GM04504 (cell line): ENCODE data around the gene ARID3A.
A peak's percentile ranks its signal among the peaks of the same experiment; 100 is the strongest.
"Not testable (repeated sequence)": the region's sequence is repeated elsewhere in the genome, so short reads cannot be mapped to it uniquely, and the experiment has no call there.

ENCODE experiments used
- DNase-seq: peaks from one replicate; pipeline ENCODE4 v3.0.0-alpha.2; 2012; ENCODE audit warnings: low read depth

Gene ARID3A, protein sequence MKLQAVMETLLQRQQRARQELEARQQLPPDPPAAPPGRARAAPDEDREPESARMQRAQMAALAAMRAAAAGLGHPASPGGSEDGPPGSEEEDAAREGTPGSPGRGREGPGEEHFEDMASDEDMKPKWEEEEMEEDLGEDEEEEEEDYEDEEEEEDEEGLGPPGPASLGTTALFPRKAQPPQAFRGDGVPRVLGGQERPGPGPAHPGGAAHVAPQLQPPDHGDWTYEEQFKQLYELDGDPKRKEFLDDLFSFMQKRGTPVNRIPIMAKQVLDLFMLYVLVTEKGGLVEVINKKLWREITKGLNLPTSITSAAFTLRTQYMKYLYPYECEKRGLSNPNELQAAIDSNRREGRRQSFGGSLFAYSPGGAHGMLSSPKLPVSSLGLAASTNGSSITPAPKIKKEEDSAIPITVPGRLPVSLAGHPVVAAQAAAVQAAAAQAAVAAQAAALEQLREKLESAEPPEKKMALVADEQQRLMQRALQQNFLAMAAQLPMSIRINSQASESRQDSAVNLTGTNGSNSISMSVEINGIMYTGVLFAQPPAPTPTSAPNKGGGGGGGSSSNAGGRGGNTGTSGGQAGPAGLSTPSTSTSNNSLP

GRCh38 chr19:925526-926322, at the start of gene ARID3A:
ARID3A (plus strand) TSS chr19:926035; CDS start chr19:929529, 3,494 bp downstream.
- DNase-seq, result peak; percentile 63

GRCh38 chr19:876089-876488, 49.7 kb upstream of the ARID3A start:
- no peak for DNase-seq

GRCh38 chr19:876780-877314, 49.0 kb upstream of the ARID3A start:
- DNase-seq, result no peak

DNA sequence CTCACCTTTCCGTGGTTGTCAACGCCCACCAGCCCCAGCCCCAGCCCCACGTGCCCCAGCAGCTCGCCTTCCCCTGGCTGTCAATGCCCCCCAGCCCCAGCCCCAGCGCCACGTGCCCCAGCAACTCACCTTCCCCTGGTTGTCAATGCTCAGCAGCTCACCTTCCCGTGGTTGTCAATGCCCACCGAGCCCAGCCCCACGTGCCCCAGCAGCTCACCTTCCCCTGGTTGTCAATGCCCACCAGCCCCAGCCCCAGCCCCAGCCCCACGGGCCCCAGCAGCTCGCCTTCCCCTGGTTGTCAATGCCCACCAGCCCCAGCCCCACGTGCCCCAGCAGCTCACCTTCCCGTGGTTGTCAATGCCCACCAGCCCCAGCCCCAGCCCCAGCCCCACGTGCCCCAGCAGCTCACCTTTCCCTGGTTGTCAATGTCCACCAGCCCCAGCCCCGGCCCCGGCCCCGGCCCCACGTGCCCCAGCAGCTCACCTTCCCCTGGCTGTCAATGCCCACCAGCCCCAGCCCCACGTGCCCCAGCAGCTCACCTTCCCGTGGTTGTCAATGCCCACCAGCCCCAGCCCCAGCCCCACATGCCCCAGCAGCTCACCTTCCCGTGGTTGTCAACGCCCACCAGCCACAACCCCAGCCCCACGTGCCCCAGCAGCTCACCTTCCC, 47.7 kb upstream of the ARID3A start:
- not testable (repeated sequence) for DNase-seq

- DNase-seq, result not testable (repeated sequence)
Observed at GRCh38 chr19:878751-879561, 46.9 kb upstream of the ARID3A start.

DNA sequence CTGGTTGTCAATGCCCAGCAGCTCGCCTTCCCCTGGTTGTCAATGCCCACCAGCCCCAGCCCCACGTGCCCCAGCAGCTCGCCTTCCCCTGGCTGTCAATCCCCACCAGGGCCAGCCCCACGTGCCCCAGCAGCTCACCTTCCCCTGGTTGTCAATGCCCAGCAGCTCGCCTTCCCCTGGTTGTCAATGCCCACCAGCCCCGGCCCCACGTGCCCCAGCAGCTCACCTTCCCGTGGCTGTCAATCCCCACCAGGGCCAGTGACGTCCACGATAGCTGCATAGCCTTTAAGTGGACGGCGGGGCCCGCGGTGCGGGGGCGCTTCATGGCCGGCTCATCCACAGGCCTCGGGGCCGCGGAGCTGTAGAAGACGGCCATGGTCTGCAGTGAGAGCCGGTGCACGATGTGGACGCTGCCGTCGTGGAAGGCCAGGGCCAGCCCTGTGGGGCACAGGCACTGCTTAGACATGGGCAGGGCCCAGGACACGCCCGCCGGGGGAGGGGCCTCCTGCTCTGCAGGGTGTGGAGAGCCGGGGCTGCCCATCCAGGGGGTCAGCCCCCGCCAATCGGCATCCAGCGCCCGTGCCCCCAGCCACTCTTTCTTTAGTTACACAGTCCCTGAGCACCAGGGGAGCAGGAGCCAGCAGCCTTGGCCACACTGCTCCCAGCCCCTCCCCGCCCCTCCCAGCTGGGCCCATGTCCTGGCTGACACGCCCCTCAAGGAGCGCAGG, 46.0 kb upstream of the ARID3A start:
- DNase-seq, result no peak

DNA sequence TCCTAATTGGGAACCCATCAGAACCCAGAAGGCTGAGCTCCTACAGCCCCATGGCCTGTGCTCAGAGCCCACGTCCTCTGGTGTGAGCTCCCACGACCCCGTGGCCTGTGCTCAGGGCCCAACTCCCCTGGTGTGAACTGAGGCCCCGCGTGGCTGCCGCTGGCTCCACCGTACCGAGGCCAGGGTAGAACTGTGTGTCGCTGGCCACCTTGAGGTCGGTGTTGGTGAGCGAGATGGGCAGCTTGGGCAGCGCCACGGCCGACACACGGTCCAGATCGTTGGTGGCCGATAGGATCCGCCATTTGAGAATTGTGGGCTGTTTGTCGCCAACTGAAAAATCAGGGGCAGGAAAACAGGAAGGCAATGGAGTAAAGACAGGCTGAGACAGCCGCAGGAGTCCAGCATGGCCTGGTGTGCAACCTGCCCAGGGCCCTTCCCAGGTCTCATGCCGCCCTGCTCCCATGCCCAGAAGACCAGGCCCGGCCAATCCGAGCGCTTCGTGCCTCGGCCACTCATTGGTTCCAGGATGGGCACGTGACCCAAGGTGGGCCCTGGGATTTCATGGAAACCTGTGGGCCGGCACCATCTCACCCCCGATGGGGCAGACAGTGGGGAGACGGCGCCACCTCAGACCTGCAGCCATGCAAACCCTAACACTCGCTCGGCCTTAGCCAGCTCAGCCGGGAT, 44.3 kb upstream of the ARID3A start:
- DNase-seq, result no peak

- DNase-seq, result no peak
Observed at GRCh38 chr19:882871-883497, 42.9 kb upstream of the ARID3A start.

GRCh38 chr19:883661-884211, 42.1 kb upstream of the ARID3A start:
- DNase-seq, result no peak

DNA sequence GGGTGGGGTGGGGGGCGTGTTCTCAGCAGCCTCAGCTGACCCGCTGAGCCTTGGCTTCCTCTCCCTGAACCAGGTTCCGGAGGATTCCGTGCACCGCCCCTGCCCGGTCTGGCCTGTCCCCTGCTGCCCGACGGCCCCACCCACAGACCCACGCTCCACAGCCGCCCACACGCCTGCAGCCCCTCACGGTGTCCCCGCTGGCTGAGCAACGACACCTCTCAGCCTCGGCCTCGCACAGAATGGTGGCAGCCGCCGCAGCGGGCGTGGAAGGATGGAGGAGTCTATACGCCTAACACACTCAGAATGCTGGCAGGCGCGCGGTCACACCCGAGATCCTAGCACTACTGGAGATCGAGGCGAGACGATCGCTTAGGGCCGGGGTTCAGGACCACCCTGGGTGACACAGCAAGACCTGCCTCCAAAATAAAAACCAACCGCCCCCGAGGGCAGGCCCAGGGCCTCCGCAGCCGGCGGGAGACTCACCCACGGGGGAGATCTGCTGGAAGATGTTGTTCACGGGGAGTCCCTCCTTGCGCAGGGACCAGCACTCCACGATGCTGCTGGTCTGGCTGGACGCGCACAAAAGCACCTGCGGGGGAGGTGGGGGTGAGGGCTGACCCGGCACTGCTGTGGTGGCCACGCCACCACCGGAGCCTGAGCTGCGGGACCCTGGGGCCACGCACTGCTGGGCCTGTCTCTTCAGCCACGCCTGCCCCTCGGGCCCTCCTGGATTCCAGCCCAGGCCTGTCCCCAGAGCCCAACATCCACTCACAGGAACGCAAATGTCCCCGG, 41.2 kb upstream of the ARID3A start:
- no peak for DNase-seq

DNA sequence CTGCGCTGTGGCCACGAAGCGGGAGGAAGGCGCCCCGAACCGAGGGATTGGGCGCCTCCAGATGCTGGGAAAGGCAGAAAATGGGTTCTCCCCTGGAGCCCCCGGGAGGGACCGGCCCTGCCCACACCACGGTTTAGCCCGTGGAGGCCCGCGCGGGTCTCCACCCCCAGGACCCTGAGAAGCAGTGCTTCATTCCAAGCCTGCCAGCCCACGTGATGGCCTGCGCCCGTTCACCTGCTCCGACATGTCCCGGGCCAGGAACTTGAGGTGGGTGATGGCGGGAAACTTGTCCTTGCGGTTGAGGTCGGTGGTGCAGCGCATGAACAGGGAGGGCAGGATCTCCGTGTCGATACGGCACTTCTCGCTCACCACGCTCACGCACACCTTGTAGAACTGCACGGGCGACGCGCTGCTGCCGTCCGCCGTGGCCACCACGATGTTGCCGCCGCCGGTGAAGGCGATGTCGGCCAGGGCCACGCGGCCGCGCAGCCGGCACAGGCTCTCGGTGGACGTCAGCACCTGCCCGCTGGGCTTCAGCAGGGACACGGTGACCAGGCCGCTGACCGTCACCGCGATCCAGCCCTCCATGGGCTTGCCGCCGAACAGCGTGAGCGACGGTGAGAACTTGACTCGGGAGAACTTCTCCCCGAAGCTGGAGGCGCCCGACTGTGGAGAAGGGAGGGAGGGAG, 40.2 kb upstream of the ARID3A start:
- no peak for DNase-seq

GRCh38 chr19:887072-887471, 38.8 kb upstream of the ARID3A start:
- no peak for DNase-seq

DNA sequence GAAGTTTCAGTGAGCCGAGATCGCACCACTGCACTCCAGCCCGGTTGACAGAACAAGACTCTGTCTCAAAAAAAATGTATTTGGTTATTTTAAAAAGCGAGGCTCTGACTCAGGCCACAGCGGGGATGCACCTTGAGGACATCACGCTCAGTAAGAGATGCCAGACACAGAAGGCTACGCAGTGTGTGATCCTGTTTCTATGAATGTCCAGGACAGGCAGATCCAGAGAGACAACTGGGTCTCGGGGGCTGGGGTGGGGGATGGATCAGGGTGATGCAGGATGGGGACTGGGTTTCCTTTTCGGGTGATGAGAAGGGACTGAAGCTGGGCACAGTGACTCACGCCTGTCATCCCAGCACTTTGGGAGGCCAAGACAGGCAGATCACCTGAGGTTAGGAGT, 38.2 kb upstream of the ARID3A start:
- DNase-seq, result no peak

GRCh38 chr19:888581-889385, 37.1 kb upstream of the ARID3A start:
- DNase-seq, result no peak

DNA sequence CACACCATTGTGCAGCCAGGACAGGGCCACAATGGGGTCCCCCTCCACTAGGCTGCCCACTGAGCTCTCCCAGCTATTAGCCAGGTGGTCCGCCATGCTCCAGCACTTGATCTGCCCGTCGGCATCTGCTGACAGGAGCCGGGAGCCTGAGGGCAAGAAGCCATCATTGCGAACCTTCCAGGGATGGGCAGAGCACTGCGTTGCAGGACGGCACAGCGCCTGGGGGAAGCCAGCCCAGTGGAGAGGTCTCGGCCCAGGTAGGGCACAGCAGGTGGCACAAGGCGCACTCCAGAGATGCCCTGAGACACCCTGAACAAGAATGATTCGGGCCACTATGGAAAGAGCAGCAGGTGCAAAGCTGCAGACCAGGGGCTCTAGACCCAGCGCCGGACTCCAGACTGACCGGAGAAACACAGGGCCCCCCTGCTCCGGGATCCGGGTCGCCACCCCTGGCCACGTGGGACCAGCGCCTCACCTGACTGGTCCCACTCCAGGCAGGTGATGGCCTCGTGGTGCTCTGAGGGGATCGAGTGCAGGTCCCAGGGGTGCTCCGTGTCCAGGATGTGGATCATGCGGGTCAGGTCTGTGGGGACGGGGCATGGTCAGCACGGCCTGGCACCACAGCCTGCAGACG, 36.1 kb upstream of the ARID3A start:
- no peak for DNase-seq

- no peak for DNase-seq
Observed at GRCh38 chr19:890831-891230, 35.0 kb upstream of the ARID3A start.
